ENCODE results near the gene PDAP1.
"Not testable (repeated sequence)": the region's sequence is repeated elsewhere in the genome, so short reads cannot be mapped to it uniquely, and the experiment has no call there.

PDAP1 gene

GRCh38 chr7:99371376-99371920 lies 36.9 kb downstream of the PDAP1 start:
- Histone ChIP-seq H3K4me1 (ENCODE audit: insufficient read depth, low read length) (peaks cover 4% of the 10 kb centered on the region), H3K27ac (ENCODE audit: low read depth, low read length) (no peak overlapping the region), H3K9me3 (ENCODE audit: low read length) (no peaks in the 10 kb centered on the region), H3K9ac (ENCODE audit: low read length) (no peak overlapping the region), H3K4me3 (ENCODE audit: low read depth in 1 of 2, low read length in 2 of 2) (no peak overlapping the region), H3K27me3 (ENCODE audit: control insufficient read depth in 1 of 2, insufficient read depth in 2 of 2, low read length in 2 of 2) (no peaks in the 10 kb centered on the region), H3K36me3 (ENCODE audit: insufficient read depth, low read length) (peaks cover 4% of the 10 kb centered on the region)

GRCh38 chr7:99369767-99370391 lies 38.5 kb downstream of the PDAP1 start:
- Histone ChIP-seq H3K9me3 (ENCODE audit: low read length) (no peaks in the 10 kb centered on the region), H3K27me3 (ENCODE audit: control insufficient read depth in 1 of 2, insufficient read depth in 2 of 2, low read length in 2 of 2) (no peaks in the 10 kb centered on the region), H3K4me1 (ENCODE audit: insufficient read depth, low read length) (no peaks in the 10 kb centered on the region), H3K27ac (ENCODE audit: low read depth, low read length) (no peak overlapping the region), H3K36me3 (ENCODE audit: insufficient read depth, low read length) (peaks cover 15% of the 10 kb centered on the region), H3K4me3 (ENCODE audit: low read depth in 1 of 2, low read length in 2 of 2) (no peak overlapping the region), H3K9ac (ENCODE audit: low read length) (no peak overlapping the region)

GRCh38 chr7:99368750-99369389 lies 39.5 kb downstream of the PDAP1 start:
- Histone ChIP-seq H3K27ac (ENCODE audit: low read depth, low read length) (no peak overlapping the region), H3K4me3 (ENCODE audit: low read depth in 1 of 2, low read length in 2 of 2) (no peak overlapping the region), H3K9me3 (ENCODE audit: low read length) (no peaks in the 10 kb centered on the region), H3K36me3 (ENCODE audit: insufficient read depth, low read length) (peaks cover 22% of the 10 kb centered on the region), H3K27me3 (ENCODE audit: control insufficient read depth in 1 of 2, insufficient read depth in 2 of 2, low read length in 2 of 2) (no peaks in the 10 kb centered on the region), H3K9ac (ENCODE audit: low read length) (no peak overlapping the region), H3K4me1 (ENCODE audit: insufficient read depth, low read length) (no peaks in the 10 kb centered on the region)

- no peaks in the 10 kb centered on the region for H3K9me3 ChIP-seq (ENCODE audit: low read length)
- H3K4me1 ChIP-seq (ENCODE audit: insufficient read depth, low read length) = no peaks in the 10 kb centered on the region
- no peak overlapping the region for H3K27ac ChIP-seq (ENCODE audit: low read depth, low read length)
- no peak overlapping the region for H3K9ac ChIP-seq (ENCODE audit: low read length)
- no peaks in the 10 kb centered on the region for H3K27me3 ChIP-seq (ENCODE audit: control insufficient read depth in 1 of 2, insufficient read depth in 2 of 2, low read length in 2 of 2)
- H3K36me3 ChIP-seq (ENCODE audit: insufficient read depth, low read length) = peaks cover 31% of the 10 kb centered on the region
- H3K4me3 ChIP-seq (ENCODE audit: low read depth in 1 of 2, low read length in 2 of 2) = no peak overlapping the region
These were observed 41.8 kb downstream of the PDAP1 start for GRCh38 chr7:99366646-99367045.

GRCh38 chr7:99365318-99366141 lies 42.9 kb downstream of the PDAP1 start:
- Histone ChIP-seq H3K9ac (ENCODE audit: low read length) (no peak overlapping the region), H3K27ac (ENCODE audit: low read depth, low read length) (no peak overlapping the region), H3K27me3 (ENCODE audit: control insufficient read depth in 1 of 2, insufficient read depth in 2 of 2, low read length in 2 of 2) (no peaks in the 10 kb centered on the region), H3K36me3 (ENCODE audit: insufficient read depth, low read length) (peaks cover 40% of the 10 kb centered on the region), H3K4me1 (ENCODE audit: insufficient read depth, low read length) (no peaks in the 10 kb centered on the region), H3K4me3 (ENCODE audit: low read depth in 1 of 2, low read length in 2 of 2) (no peak overlapping the region), H3K9me3 (ENCODE audit: low read length) (no peaks in the 10 kb centered on the region)

GRCh38 chr7:99363286-99363685 lies 45.1 kb downstream of the PDAP1 start:
- H3K36me3 ChIP-seq (ENCODE audit: insufficient read depth, low read length) = peaks cover 48% of the 10 kb centered on the region
- H3K4me3 ChIP-seq (ENCODE audit: low read depth in 1 of 2, low read length in 2 of 2) = no peak overlapping the region
- no peaks in the 10 kb centered on the region for H3K4me1 ChIP-seq (ENCODE audit: insufficient read depth, low read length)
- H3K27me3 ChIP-seq (ENCODE audit: control insufficient read depth in 1 of 2, insufficient read depth in 2 of 2, low read length in 2 of 2) = no peaks in the 10 kb centered on the region
- H3K27ac ChIP-seq (ENCODE audit: low read depth, low read length) = no peak overlapping the region
- H3K9ac ChIP-seq (ENCODE audit: low read length) = no peak overlapping the region
- H3K9me3 ChIP-seq (ENCODE audit: low read length) = no peaks in the 10 kb centered on the region

GRCh38 chr7:99362801-99363200 lies 45.6 kb downstream of the PDAP1 start:
- Histone ChIP-seq H3K27me3 (ENCODE audit: control insufficient read depth in 1 of 2, insufficient read depth in 2 of 2, low read length in 2 of 2) (no peaks in the 10 kb centered on the region), H3K36me3 (ENCODE audit: insufficient read depth, low read length) (peaks cover 51% of the 10 kb centered on the region), H3K9ac (ENCODE audit: low read length) (no peak overlapping the region), H3K4me3 (ENCODE audit: low read depth in 1 of 2, low read length in 2 of 2) (no peak overlapping the region), H3K27ac (ENCODE audit: low read depth, low read length) (no peak overlapping the region), H3K4me1 (ENCODE audit: insufficient read depth, low read length) (no peaks in the 10 kb centered on the region), H3K9me3 (ENCODE audit: low read length) (no peaks in the 10 kb centered on the region)

GRCh38 chr7:99359465-99360154 lies 48.8 kb downstream of the PDAP1 start:
- Histone ChIP-seq H3K36me3 (ENCODE audit: insufficient read depth, low read length) (peaks cover 57% of the 10 kb centered on the region), H3K27me3 (ENCODE audit: control insufficient read depth in 1 of 2, insufficient read depth in 2 of 2, low read length in 2 of 2) (no peaks in the 10 kb centered on the region), H3K4me3 (ENCODE audit: low read depth in 1 of 2, low read length in 2 of 2) (no peak overlapping the region), H3K9ac (ENCODE audit: low read length) (no peak overlapping the region), H3K4me1 (ENCODE audit: insufficient read depth, low read length) (no peaks in the 10 kb centered on the region), H3K27ac (ENCODE audit: low read depth, low read length) (no peak overlapping the region), H3K9me3 (ENCODE audit: low read length) (no peaks in the 10 kb centered on the region)

GRCh38 chr7:99358521-99358920 lies 49.9 kb downstream of the PDAP1 start:
- not testable (repeated sequence) for H3K9me3 ChIP-seq (ENCODE audit: low read length); H3K9ac ChIP-seq (ENCODE audit: low read length); H3K4me3 ChIP-seq (ENCODE audit: low read depth in 1 of 2, low read length in 2 of 2); H3K27ac ChIP-seq (ENCODE audit: low read depth, low read length); H3K27me3 ChIP-seq (ENCODE audit: control insufficient read depth in 1 of 2, insufficient read depth in 2 of 2, low read length in 2 of 2); H3K4me1 ChIP-seq (ENCODE audit: insufficient read depth, low read length)
- H3K36me3 ChIP-seq (ENCODE audit: insufficient read depth, low read length) = peaks cover 57% of the 10 kb centered on the region

GRCh38 chr7:99357701-99358490 lies 50.5 kb downstream of the PDAP1 start:
- Histone ChIP-seq H3K9me3 (ENCODE audit: low read length) (no peaks in the 10 kb centered on the region), H3K4me3 (ENCODE audit: low read depth in 1 of 2, low read length in 2 of 2) (no peak overlapping the region), H3K4me1 (ENCODE audit: insufficient read depth, low read length) (no peaks in the 10 kb centered on the region), H3K27me3 (ENCODE audit: control insufficient read depth in 1 of 2, insufficient read depth in 2 of 2, low read length in 2 of 2) (no peaks in the 10 kb centered on the region), H3K9ac (ENCODE audit: low read length) (no peak overlapping the region), H3K27ac (ENCODE audit: low read depth, low read length) (no peak overlapping the region), H3K36me3 (ENCODE audit: insufficient read depth, low read length) (peaks cover 55% of the 10 kb centered on the region)

All from muscle layer of colon (tissue), 2 donors.